Right kidney (tissue), 1 donor: ENCODE data around the gene ANKRD44.

Experiments
- DNase-seq: peaks from one replicate; pipeline ENCODE4 v3.0.0-alpha.2; 2016

The ANKRD44 gene

DNA sequence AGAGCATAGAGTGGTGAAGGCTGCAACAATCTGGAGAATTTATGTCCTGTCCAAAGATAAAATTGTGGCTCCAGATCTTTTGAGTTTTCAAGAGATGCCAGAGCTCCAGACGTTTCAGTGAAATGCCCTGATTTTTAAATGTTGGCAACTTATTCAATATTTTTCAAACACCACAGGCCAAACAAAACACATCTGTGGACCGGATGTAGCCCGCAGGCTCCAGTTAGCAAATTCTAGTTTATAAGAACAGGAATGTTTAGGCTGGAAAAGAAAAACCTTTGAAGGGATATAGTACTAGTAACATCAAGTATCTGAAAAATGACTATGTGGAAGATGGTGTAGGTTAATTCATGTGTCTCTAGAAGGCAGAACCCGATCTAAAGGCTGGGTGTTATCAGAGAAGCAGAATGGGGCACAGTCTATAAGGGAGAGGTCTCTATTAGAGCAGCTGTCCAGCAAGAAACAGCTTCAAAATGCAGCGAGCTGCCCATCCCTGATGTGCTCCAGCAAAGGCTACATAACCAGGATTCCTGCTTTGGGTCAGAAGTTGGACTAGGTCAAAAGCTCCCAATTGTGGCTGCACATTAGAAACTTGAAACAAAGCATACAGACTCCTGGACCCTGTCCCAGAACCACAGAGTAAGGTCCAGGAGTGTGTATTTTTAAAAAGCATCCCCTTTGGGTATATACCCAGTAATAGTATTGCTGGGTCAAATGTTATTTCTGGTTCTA lies 105.9 kb downstream of the ANKRD44 start:
- DNase-seq = no peak

GRCh38 chr2:197201874-197202273 lies 108.7 kb downstream of the ANKRD44 start:
- DNase-seq = no peak

- no peak for DNase-seq
Observed at GRCh38 chr2:197200762-197201058, 109.9 kb downstream of the ANKRD44 start.

GRCh38 chr2:197200051-197200761 lies 110.4 kb downstream of the ANKRD44 start:
- DNase-seq = no peak

DNA sequence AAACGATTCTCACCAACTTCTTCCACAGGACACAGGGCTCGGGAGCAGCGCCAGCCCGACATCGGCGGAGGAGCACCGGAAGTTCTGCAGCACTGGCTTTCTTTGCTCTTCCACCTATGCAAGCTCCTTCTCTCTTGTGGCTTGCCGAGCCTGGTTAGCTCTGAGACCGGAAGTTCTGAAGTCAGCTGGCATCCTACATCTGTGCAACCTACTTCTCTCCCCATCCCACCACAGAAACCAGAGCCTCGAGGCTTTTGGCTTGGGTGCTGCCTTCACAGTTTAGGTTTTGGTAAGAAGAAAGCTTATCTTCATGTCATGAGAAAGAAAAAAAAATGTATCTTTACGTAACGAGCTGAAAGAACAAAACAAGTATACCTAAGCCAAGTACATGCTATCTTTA lies 111.7 kb downstream of the ANKRD44 start:
- no peak for DNase-seq

DNA sequence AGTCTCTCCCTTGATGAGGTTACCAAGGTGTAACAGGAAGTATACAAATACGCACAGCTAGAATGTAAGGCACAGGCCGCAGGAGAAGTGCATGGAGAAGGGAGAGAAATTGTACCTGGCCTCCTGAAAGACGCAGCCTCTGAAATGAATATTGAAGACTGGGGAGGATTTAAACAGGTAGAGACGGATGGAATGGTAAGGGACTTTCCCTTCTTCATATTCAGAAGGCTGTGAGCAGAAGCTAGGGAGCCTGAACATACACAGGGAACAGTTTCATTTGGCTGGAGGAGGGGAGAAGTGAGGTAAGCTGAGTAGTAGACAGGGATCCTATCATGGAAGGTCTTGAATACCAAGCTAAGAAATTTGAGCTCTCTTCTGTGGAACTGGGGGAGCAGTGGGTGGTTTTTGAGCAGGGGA lies 112.7 kb downstream of the ANKRD44 start:
- no peak for DNase-seq

DNA sequence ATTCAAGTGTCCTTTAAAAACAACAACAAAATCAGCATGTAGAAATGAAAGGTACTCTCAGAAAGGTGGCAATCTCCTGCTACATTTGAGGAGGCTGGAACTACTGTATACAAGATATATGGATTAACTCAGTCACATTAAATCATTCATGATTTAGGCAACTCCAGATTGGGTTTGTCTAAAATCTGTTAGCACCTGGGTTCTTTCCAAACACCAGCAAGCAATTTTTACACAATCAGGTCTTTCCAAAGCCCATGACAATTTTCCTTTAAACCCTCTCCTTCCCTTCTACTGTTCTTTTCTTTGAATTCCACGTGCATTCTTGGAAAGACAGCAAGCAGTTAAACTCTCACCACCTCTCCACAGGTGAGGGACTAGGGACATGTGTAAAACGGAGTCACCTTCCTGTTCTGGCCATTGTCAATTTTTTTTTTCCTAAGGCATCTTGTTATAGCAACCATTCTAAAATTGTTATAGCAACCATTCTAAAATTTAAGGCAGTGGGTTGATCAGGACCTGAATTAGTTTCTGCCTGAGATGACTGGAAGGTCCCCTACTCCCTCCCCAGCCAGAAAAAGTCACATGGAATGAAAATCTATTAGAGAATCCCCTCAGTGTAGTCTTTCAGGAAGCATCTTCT lies 113.9 kb downstream of the ANKRD44 start:
- DNase-seq = no peak

GRCh38 chr2:197195518-197195917 lies 115.1 kb downstream of the ANKRD44 start:
- DNase-seq = no peak

GRCh38 chr2:197191940-197192322 lies 118.6 kb downstream of the ANKRD44 start:
- DNase-seq = no peak

DNA sequence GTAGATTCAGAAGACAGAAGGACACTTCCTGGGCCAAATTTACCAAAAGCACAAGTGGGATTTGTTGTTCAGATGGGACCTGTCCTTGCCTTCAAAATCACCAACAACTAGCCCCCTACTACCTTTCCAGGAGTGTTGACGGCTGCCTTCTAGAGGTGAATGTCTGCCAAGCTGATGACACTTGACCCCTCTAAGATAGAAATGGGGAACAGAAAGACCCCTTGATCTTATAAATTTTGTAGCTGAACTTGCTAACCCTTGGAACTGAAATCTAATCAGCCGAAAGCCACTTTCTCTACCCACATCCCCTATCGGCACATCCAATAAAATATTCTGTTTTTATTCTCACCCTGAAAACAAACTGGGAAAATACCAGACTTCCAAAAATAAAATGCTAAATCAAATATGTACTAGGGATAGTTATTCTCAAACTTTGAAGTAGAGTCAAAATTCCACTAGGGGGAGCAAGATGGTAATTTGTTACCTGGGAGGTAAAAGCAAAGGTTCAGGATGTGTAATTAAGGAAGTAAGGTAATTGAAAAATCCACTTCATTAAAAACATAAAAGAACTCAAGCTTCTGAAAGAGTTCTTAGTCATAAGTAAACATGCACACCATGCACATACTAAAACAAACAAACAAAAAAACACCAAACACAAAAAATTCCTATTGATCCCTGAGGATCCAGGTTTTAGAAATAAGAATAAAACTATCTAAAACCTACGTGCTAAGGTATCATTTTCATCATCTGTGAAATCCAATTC lies 119.2 kb downstream of the ANKRD44 start:
- no peak for DNase-seq

DNA sequence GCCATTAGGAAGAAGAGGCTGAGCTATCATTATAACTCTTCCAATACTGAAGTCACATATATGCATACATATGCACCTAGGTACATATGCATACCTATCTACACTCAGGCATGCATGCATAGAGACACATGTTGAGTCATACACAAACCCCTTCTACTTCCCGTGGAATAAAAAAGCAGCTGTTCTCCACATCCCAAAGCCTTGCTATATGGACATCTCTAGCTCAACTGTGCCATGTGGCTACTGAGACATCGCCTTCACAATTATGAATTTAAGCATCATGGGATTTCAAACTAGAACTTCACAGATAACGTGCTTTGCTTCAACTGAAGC lies 120.5 kb downstream of the ANKRD44 start:
- DNase-seq = no peak

DNA sequence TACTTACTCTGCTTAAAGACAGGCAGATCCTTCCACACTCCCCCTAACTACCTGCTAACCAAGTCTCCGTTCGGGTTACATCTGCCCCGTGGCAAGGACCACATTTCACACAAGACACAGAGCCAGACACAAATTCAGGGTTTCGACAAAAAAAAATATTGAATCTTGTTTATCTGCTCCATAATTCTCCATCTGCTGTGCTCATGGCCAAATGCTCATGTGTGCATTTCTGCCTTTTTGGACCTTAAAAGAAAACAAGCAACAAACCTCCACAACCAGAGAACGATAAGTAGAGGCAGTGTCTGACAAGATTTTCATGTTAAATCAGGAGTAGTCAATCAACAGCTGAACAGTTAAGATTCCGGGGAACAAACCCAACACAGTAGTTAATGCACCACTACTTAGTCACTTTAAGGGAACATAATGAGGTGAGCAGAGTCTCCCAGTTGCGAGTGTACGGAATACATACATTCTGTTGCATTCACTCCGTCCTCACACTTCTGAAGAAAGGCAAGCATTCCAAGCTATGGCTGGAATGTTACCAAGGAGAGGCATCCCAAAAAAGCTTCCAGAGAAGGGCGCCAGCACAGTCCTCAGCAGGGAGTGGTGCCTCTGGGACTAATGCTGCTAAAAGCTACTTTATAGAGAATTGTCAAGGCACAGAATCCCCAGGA lies 121.0 kb downstream of the ANKRD44 start:
- DNase-seq = no peak

DNA sequence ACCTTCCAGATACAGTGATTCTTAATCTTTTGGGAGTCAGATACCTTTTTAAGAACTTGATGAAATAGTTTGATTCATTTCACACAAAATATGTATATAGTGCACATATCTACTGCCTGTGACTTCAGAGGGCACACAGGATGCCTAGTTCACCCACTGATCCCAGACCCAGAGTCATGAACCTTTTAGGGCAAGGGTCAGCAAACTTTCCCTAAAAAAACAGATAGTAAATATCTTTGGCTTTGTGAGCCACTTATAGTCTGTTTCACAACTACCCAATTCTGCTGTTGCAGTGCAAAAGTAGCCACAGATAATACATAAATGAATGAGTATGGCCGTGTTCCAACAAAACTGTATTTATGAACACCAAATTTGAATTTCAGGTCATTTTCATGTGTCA lies 124.9 kb downstream of the ANKRD44 start:
- DNase-seq = no peak

DNA sequence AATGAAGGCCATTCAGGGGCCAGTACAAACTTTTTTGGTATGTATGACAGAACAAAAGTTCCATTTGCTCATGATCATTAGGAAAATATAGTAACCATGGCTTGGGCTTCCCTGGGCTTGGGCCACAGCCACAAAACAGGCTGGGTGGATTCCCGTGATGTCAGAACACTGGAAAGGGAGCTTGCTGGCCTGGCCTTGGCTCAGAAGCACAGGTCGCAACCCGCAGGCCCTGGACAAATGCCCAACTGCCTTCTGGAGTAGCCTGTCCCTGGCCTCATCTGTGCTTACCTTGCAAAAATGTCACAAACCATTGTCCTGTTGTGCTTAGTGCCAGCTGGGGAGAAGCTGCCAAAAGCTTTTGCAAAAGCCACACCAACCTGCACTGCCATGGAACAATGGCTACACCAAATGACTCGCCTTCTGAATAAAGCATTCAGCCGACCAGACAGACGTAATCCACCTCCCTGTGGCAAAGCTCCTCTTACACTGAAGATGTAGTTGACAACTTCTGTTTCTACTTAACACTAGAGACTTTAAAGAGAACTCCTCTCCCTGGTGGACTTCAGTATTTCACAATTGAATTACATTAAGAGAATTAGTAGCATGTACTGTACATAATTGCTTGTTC lies 125.5 kb downstream of the ANKRD44 start:
- DNase-seq = no peak

- DNase-seq = no peak
Observed at GRCh38 chr2:197183355-197183754, 127.2 kb downstream of the ANKRD44 start.

DNA sequence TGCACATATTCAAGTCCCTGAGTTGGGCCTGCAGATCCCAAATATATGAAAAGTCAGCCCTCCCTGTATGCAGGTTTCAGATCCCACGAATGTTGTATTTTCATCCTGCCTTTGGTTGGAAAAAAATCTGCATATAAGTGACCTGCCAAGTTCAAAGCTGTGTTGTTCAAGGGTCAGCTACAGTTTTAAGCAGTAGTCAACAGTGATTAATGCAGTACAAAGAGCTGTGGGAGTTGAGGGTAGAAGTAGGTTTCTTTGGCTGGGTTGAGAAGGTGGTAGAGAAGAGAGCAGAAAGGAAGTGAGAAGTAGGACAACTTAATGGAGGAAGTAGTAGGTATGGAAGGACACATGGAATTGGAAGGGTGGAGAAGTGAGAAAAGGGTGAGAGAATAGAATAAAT lies 127.9 kb downstream of the ANKRD44 start:
- no peak for DNase-seq

DNA sequence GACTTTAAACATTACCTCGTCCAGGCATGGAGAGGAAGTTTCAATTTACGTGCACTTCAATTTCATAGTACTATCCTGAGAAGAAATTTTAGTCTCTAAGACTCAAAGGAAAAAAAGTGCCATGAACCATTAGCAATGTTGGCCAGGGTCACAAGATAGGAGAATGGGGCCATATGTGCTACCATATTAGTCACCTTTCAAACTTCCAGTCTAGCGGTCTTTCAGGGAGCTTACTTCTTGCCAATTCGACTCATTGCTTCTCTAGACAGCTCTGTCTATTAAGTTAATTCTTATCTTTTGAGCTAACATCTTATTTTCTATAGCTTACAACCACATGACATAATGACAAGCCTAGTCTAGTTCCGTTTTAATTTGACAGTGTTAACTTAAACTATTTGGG lies 129.1 kb downstream of the ANKRD44 start:
- no peak for DNase-seq

DNA sequence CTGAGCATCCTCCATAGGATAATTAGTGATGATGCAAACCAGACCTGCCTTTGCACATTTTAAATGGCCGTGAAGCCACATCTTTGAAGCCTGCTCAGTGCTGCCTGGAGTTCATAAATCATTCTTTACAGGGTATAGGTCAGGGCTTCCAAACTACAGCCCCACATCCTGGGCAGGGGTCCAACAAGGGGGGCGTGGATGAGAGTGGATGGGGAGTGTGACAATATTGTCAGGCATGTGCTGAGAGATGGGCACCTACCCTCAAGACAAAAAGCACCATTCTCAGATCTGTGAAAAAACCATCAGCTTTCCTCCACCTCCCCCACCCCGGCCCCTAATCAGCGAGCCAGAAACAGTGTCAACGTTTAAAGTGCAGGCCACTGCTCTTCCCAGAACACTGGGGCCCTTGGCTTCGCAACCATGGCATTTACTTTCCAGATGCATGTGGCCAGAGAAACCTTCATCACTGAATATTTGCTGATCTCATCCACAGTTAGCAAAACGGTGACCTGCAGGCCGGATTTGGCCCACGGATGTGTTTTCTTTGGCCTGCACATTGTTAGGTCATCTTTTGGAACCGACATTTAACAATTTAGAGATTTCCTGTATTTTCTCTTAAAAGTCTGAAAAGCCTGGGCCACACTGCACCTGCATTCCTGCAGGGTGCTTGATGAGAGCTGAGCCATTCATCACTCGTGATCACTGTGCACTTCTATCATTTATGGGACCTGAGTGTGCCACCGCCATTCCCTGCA lies 130.7 kb downstream of the ANKRD44 start:
- no peak for DNase-seq

DNA sequence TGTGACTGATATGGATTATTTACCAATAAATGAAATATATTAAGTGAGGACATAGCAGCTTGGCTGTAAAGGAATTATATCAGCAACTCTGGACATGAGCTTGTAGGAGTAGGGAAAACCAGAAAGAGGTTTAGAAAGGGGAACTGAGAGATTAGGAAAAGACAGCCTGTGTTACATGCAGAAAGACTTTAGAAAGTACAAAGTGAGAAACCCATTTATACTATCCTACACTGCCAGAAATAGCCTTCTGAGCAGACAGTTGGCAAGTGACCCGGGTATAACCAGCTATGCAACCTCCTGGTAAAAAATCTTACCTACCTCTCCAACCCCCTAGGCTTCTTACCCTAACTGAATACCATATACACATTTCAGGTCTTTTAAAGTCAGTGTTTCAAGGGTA lies 134.1 kb downstream of the ANKRD44 start:
- DNase-seq = no peak

GRCh38 chr2:197174539-197175094 lies 136.0 kb downstream of the ANKRD44 start:
- DNase-seq = no peak

GRCh38 chr2:197171582-197171981 lies 139.0 kb downstream of the ANKRD44 start:
- no peak for DNase-seq
